ENCODE data around the gene B3GNT9. TPM values are rescaled to one million over a fixed set of nuclear protein-coding genes. Genes with fewer than 3 reads are reported as not detected.
A peak's percentile ranks its signal among the peaks of the same experiment; 100 is the strongest.

Gene B3GNT9
- total and polyA plus RNA-seq, 2 of the 8 experiments (the other 6 are each of a cell fraction or from before 2014, with no cell fraction given) = 3.5 to 9.0 TPM

GRCh38 chr16:67199011-67199807 is 48.4 kb upstream of the B3GNT9 start, which contains the start of gene ELMO3:
ELMO3 (plus strand) TSS chr16:67199131; CDS start chr16:67199327, 196 bp downstream.
- no peak within 1 kb of the TSS for H3K4ac ChIP-seq (replicated peaks; ENCODE audit: insufficient read length, low read depth, low read length)
- FAIRE-seq (no peak), DNase-seq (ENCODE audit: low read depth in 1 of 2, low spot score in 2 of 2) (peak in 1 of 2 experiments; percentile 85)
- H3K23me2 ChIP-seq (ENCODE audit: low read depth, low read length) = peaks cover 6% of the 10 kb centered on the region; the same call in 1 of the 2 replicates
- H3K79me2 ChIP-seq (ENCODE audit: control insufficient read depth in 1 of 2, insufficient read depth in 2 of 2, low read length in 2 of 2) = no peaks in the 10 kb centered on the region
- H3K79me1 ChIP-seq (ENCODE audit: low read depth, low read length) = no peaks in the 10 kb centered on the region
- ChIA-PET CTCF (ENCODE audit: partially characterized antibody) (interaction anchor here (0.6 to 8.7 kb wide), 27 partner anchors 12 to 248 kb away, joined by 3 to 111 read pairs (median 5); partner anchors contain the start of genes EXOC3L1, MATCAP1, NOL3 and TMEM208), POLR2A (ENCODE audit: partially characterized antibody) (interaction anchor here (0.6 to 2.2 kb wide), 14 partner anchors 9 to 65 kb away, joined by 3 to 12 read pairs (median 3); partner anchors contain the start of genes EXOC3L1, FHOD1, MATCAP1 and NOL3)
- no peak within 1 kb of the TSS for H3K14ac ChIP-seq (ENCODE audit: insufficient read length)
- H3K23ac ChIP-seq (ENCODE audit: insufficient read length) = no peak within 1 kb of the TSS
- H4K8ac ChIP-seq (ENCODE audit: extremely low read depth, insufficient read depth, low read length) = peak within 1 kb of the TSS; percentile 89
- peak within 1 kb of the TSS; percentile 83 for H3K18ac ChIP-seq (ENCODE audit: extremely low read depth, low read length)
- H2BK15ac ChIP-seq (ENCODE audit: low read length) = no peak within 1 kb of the TSS
- peak within 1 kb of the TSS; percentile 93 for H4K91ac ChIP-seq (replicated peaks; ENCODE audit: insufficient read length, low read length)
- peaks cover 18 to 38% (median 34%) of the 10 kb centered on the region in 4 experiments for H3K36me3 ChIP-seq (ENCODE audit: control insufficient read depth in 2 of 4, insufficient read depth in 4 of 4, low read length in 3 of 4)
- no peak within 1 kb of the TSS for H2AK5ac ChIP-seq (ENCODE audit: low read depth, low read length)
- H2BK12ac ChIP-seq (ENCODE audit: low read depth, low read length) = no peak within 1 kb of the TSS; the same call in 1 of the 2 replicates
- peaks cover 1 to 17% of the 10 kb centered on the region in 2 experiments for H4K20me1 ChIP-seq (replicated peaks in 1 of 2; ENCODE audit: control insufficient read depth in 1 of 2, insufficient read depth in 2 of 2, low read length in 2 of 2)
- peaks cover 0 to 12% (median 8%) of the 10 kb centered on the region in 4 experiments; a peak in 4 of 7 replicates for H3K4me1 ChIP-seq (replicated peaks in 1 of 4; ENCODE audit: control insufficient read depth in 3 of 4, insufficient read depth in 4 of 4, low read length in 3 of 4)
- no peak within 1 kb of the TSS for H3K27ac ChIP-seq (ENCODE audit: low read depth, low read length)
- peak within 1 kb of the TSS in 2 of 4 experiments; percentile 31 to 44; a peak in 3 of 7 replicates for H3K9ac ChIP-seq (replicated peaks in 1 of 4; ENCODE audit: extremely low read depth in 1 of 4, low read depth in 3 of 4, low read length in 3 of 4)
- H2AFZ ChIP-seq (ENCODE audit: low read length) = peak within 1 kb of the TSS; percentile 91; the same call in 1 of the 2 replicates
- H3K4me2 ChIP-seq (ENCODE audit: insufficient read depth in 1 of 2, low read depth in 2 of 2, low read length in 2 of 2) = peak within 1 kb of the TSS; percentile 61 to 99
- H3K56ac ChIP-seq (replicated peaks; ENCODE audit: insufficient read length, low read depth, low read length) = peak within 1 kb of the TSS; percentile 56
- 2% methylated on average over 19 of the region's 61 CpGs; no CpG with 5 or more reads in 1 of the 2 experiments for WGBS, 2 experiments (ENCODE audit: extremely low coverage in 1 of 2, insufficient coverage in 1 of 2, insufficient read length in 1 of 2, insufficient replicate concordance in 2 of 2, low coverage in 1 of 2, low lambda C conversion rate in 2 of 2, missing lambda C conversion rate in 1 of 2)
- H4K5ac ChIP-seq (ENCODE audit: insufficient read length, low read depth, low read length) = peak within 1 kb of the TSS; percentile 67
- no peaks in the 10 kb centered on the region for H3K27me3 ChIP-seq (replicated peaks in 1 of 4; ENCODE audit: control insufficient read depth in 3 of 4, extremely low read depth in 1 of 4, insufficient read depth in 3 of 4, low read length in 3 of 4)
- no peaks in the 10 kb centered on the region for H3K9me3 ChIP-seq (ENCODE audit: insufficient read depth in 2 of 2, low read depth in 1 of 2, low read length in 1 of 2)
- no peak within 1 kb of the TSS for H2BK20ac ChIP-seq (ENCODE audit: low read length)
- H2BK120ac ChIP-seq (replicated peaks; ENCODE audit: low read depth, low read length) = no peak within 1 kb of the TSS
- H2BK5ac ChIP-seq (ENCODE audit: low read depth, low read length) = peak within 1 kb of the TSS; percentile 91; the same call in 1 of the 2 replicates
- peak within 1 kb of the TSS; percentile 40 to 75 (median 63) for H3K4me3 ChIP-seq (ENCODE audit: extremely low read depth in 1 of 4, insufficient read depth in 2 of 4, low read depth in 3 of 4, low read length in 4 of 4)
- TF ChIP-seq SIX5 (IDR thresholded peaks at IDR 0.05; ENCODE audit: low read depth, low read length) (no peak), RBBP5 (IDR thresholded peaks at IDR 0.05; ENCODE audit: borderline replicate concordance, low read depth, low read length) (peak; percentile 79; the same call in 1 of the 2 replicates), KDM4A (IDR thresholded peaks at IDR 0.05; ENCODE audit: low read depth, low read length, severe bottlenecking) (peak; percentile 40)
